GM23338 (cell line): ENCODE results near the gene WNT5A. TPM values are rescaled to one million over a fixed set of nuclear protein-coding genes. Genes with fewer than 3 reads are reported as not detected.

Experiments
- ATAC-seq: fragments of 200-7000 bp; cut with Tn5 transposase; 3 replicates; pipeline ENCODE4 v1.9.1; 2020
- DNase-seq: peaks from one replicate; pipeline ENCODE4 v3.0.0-alpha.2; 2015; ENCODE audit warnings: low spot score
- H2AFZ ChIP-seq: fragments of 200-600 bp; sonication (generic); 2 replicates; pipeline ENCODE4 v1.8.0; 2016; ENCODE audit warnings: antibody characterized with exemption, mild to moderate bottlenecking, moderate library complexity
- H3F3A ChIP-seq: fragments of 200-600 bp; sonication (generic); replicated peaks from 2 replicates; pipeline ENCODE4 v1.8.0; 2017; ENCODE audit warnings: antibody characterized with exemption, mixed run types, low read depth
- H3K27ac ChIP-seq: fragments of 200-600 bp; sonication (generic); 2 replicates; pipeline ENCODE4 v1.6.1; 2016; ENCODE audit warnings: low read depth
- H3K27me3 ChIP-seq: fragments of 200-600 bp; sonication (generic); 2 replicates; pipeline ENCODE4 v1.8.0; 2016; ENCODE audit warnings: mild to moderate bottlenecking, mixed run types, moderate library complexity; ENCODE audit not compliant: insufficient read depth
- H3K36me3 ChIP-seq: fragments of 200-600 bp; sonication (generic); 2 replicates; pipeline ENCODE4 v1.8.0; 2016; ENCODE audit warnings: mild to moderate bottlenecking; ENCODE audit not compliant: insufficient read depth
- H3K4me1 ChIP-seq: fragments of 200-600 bp; sonication (generic); 2 replicates; pipeline ENCODE4 v1.8.0; 2016; ENCODE audit warnings: mild to moderate bottlenecking, moderate library complexity; ENCODE audit not compliant: insufficient read depth
- H3K4me2 ChIP-seq: fragments of 200-600 bp; sonication (generic); 2 replicates; pipeline ENCODE4 v1.7.1; 2017; ENCODE audit warnings: mixed run types
- H3K4me3 ChIP-seq: fragments of 200-600 bp; sonication (generic); 2 replicates; pipeline ENCODE4 v1.6.1; 2016; ENCODE audit warnings: mixed run types
- H3K79me2 ChIP-seq: fragments of 200-600 bp; sonication (generic); replicated peaks from 2 replicates; pipeline ENCODE4 v1.8.0; 2017; ENCODE audit warnings: mild to moderate bottlenecking; ENCODE audit not compliant: insufficient read depth
- H3K9me2 ChIP-seq: fragments of 200-600 bp; sonication (generic); 2 replicates; pipeline ENCODE4 v1.8.0; 2017; ENCODE audit not compliant: insufficient read depth
- H4K20me1 ChIP-seq: fragments of 200-600 bp; sonication (generic); replicated peaks from 2 replicates; pipeline ENCODE4 v1.8.0; 2017; ENCODE audit warnings: mild to moderate bottlenecking; ENCODE audit not compliant: insufficient read depth
- H3K27ac Mint-ChIP-seq: 2 replicates; pipeline ENCODE4 v1.8.0; 2020; ENCODE audit warnings: inconsistent platforms, mild to moderate bottlenecking, moderate library complexity, mixed read lengths
- H3K27me3 Mint-ChIP-seq: 3 replicates; pipeline ENCODE4 v1.8.0; 2022; ENCODE audit warnings: low read depth, mild to moderate bottlenecking, moderate library complexity, mixed read lengths, inconsistent platforms; ENCODE audit not compliant: insufficient read depth, poor library complexity
- H3K36me3 Mint-ChIP-seq: 3 replicates; pipeline ENCODE4 v1.8.0; 2021; ENCODE audit warnings: low read depth, mild to moderate bottlenecking, inconsistent platforms, moderate library complexity, mixed read lengths
- H3K4me1 Mint-ChIP-seq: 3 replicates; pipeline ENCODE4 v1.8.0; 2020; ENCODE audit warnings: mild to moderate bottlenecking, inconsistent platforms, mixed read lengths
- H3K4me3 Mint-ChIP-seq: 3 replicates; pipeline ENCODE4 v1.8.0; 2021; ENCODE audit warnings: moderate library complexity, mild to moderate bottlenecking, inconsistent platforms, mixed read lengths
- H3K9me3 Mint-ChIP-seq: 3 replicates; pipeline ENCODE4 v1.8.0; 2020; ENCODE audit warnings: moderate library complexity, mild to moderate bottlenecking, inconsistent platforms, mixed read lengths
- CREB1 ChIP-seq: fragments of 250-450 bp; sonication (Bioruptor Pico); IDR thresholded peaks from 2 replicates; pipeline ENCODE4 v1.5.0; 2020; ENCODE audit warnings: low read depth, mild to moderate bottlenecking, moderate library complexity
- CTCF ChIP-seq, 2 experiments: fragments of 200-600 bp in 1 of 2; sonication (generic) in 1 of 2; conservative IDR thresholded peaks; 2 replicates each; pipeline versions ENCODE4 v1.5.1 to v1.6.1; 2016 to 2017; ENCODE audit warnings: antibody characterized with exemption in 2 of 2, low read depth in 2 of 2, mild to moderate bottlenecking in 2 of 2, moderate library complexity in 1 of 2
- ETS1 ChIP-seq: IDR thresholded peaks from 2 replicates; pipeline ENCODE4 v1.6.1; 2016; ENCODE audit warnings: antibody characterized with exemption
- EZH2 ChIP-seq: fragments of 200-600 bp; sonication (generic); IDR thresholded peaks from one replicate; pipeline ENCODE4 v1.8.0; 2017; ENCODE audit warnings: antibody characterized with exemption, mild to moderate bottlenecking, low read depth; ENCODE audit not compliant: unreplicated experiment
- EZH2phosphoT487 ChIP-seq: fragments of 200-600 bp; sonication (generic); IDR thresholded peaks from one replicate; pipeline ENCODE4 v1.8.1; 2018; ENCODE audit warnings: antibody characterized with exemption; ENCODE audit not compliant: unreplicated experiment
- JUNB ChIP-seq: IDR thresholded peaks from one replicate; pipeline ENCODE4 v1.6.1; 2016; ENCODE audit warnings: antibody characterized with exemption; ENCODE audit not compliant: unreplicated experiment
- NANOG ChIP-seq: IDR thresholded peaks from 2 replicates; pipeline ENCODE4 v1.6.1; 2016; ENCODE audit warnings: antibody characterized with exemption, borderline replicate concordance
- POLR2AphosphoS5 ChIP-seq: IDR thresholded peaks from 2 replicates; pipeline ENCODE4 v1.6.1; 2016; ENCODE audit warnings: antibody characterized with exemption, low read depth
- REST ChIP-seq: IDR thresholded peaks from one replicate; pipeline ENCODE4 v1.6.1; 2018; ENCODE audit warnings: antibody characterized with exemption; ENCODE audit not compliant: unreplicated experiment
- STAT1 ChIP-seq: IDR thresholded peaks from one replicate; pipeline ENCODE4 v1.6.1; 2016; ENCODE audit warnings: antibody characterized with exemption; ENCODE audit not compliant: unreplicated experiment
- ZNF114 ChIP-seq: fragments of 250-450 bp; sonication (Bioruptor Pico); IDR thresholded peaks from 2 replicates; pipeline ENCODE4 v1.5.0; 2020; ENCODE audit warnings: mild to moderate bottlenecking, moderate library complexity
- ZNF331 ChIP-seq: fragments of 250-450 bp; sonication (Bioruptor Pico); IDR thresholded peaks from 2 replicates; pipeline ENCODE4 v1.5.0; 2020; ENCODE audit warnings: low read depth, mild to moderate bottlenecking, moderate library complexity
- ZNF462 ChIP-seq: fragments of 250-450 bp; sonication (Bioruptor Pico); IDR thresholded peaks from 2 replicates; pipeline ENCODE4 v1.5.0; 2020; ENCODE audit warnings: mild to moderate bottlenecking, moderate library complexity
- polyA plus RNA-seq: library from polyadenylated mRNA; unstranded; fragments of >200 nt; fragmentation: Nextera tagmentation; extraction: Ambion mirVana; gene quantifications from 2 replicates; pipeline ENCODE4 v1.2.1, GENCODE V29; 2016
- total RNA-seq: library from RNA; depleted of rRNA; stranded (reverse); fragments of >200 nt; shearing (Covaris generic); gene quantifications from 2 replicates; pipeline ENCODE4 v1.2.3, GENCODE V29; 2014

Gene WNT5A
- total and polyA plus RNA-seq, 2 experiments from 2014 or later: 0.53 to 4.0 TPM

GRCh38 chr3:55461896-55462295, 25.2 kb downstream of the WNT5A start:
- Histone ChIP-seq H3F3A (no peaks in the 10 kb centered on the region), H4K20me1 (no peaks in the 10 kb centered on the region), H3K36me3 (no peaks in the 10 kb centered on the region), H3K4me2 (no peak overlapping the region), H3K4me1 (no peaks in the 10 kb centered on the region), H3K79me2 (no peaks in the 10 kb centered on the region), H3K4me3 (no peak overlapping the region), H3K9me2 (peaks cover 13% of the 10 kb centered on the region), H3K27me3 (no peaks in the 10 kb centered on the region), H2AFZ (no peak overlapping the region), H3K27ac (no peak overlapping the region)
- Mint-ChIP-seq H3K4me3 (no peak overlapping the region), H3K27ac (no peak overlapping the region), H3K4me1 (peaks cover 3% of the 10 kb centered on the region), H3K36me3 (no peaks in the 10 kb centered on the region), H3K27me3 (no peaks in the 10 kb centered on the region), H3K9me3 (0 out of 3 replicates have a peak, but pooled peaks cover 2% of the 10 kb centered on the region)
- no peak for DNase-seq
- ATAC-seq: no peak
- TF ChIP-seq ZNF114 (CRISPR knock-in tag) (no peak), NANOG (no peak), ETS1 (no peak), ZNF462 (no peak), POLR2AphosphoS5 (no peak), JUNB (no peak), CTCF (conservative IDR thresholded peaks at IDR 0.05; ENCODE audit: low read depth in 2 of 2) (no peak), EZH2phosphoT487 (no peak), EZH2 (no peak), STAT1 (no peak), REST (no peak), CREB1 (CRISPR knock-in tag) (no peak), ZNF331 (no peak)
